ENCODE measurements around the gene SHISA9.

The SHISA9 gene

GRCh38 chr16:13036600-13036999 lies 135.2 kb downstream of the SHISA9 start:
- no peak for DNase-seq

- no peak for DNase-seq
Measured at GRCh38 chr16:13038591-13038990, 137.2 kb downstream of the SHISA9 start.

- DNase-seq = no peak
Measured at GRCh38 chr16:13039526-13039925, 138.1 kb downstream of the SHISA9 start.

- no peak for DNase-seq
Measured at GRCh38 chr16:13041180-13041579, 139.8 kb downstream of the SHISA9 start.

GRCh38 chr16:13041646-13042290 lies 140.4 kb downstream of the SHISA9 start:
- no peak for DNase-seq

- DNase-seq = no peak
Measured at GRCh38 chr16:13042291-13042685, 140.9 kb downstream of the SHISA9 start.

GRCh38 chr16:13046061-13046821 lies 144.8 kb downstream of the SHISA9 start:
- DNase-seq = no peak

- DNase-seq = no peak
Measured at GRCh38 chr16:13047276-13047675, 145.9 kb downstream of the SHISA9 start.

GRCh38 chr16:13049688-13050087 lies 148.3 kb downstream of the SHISA9 start:
- DNase-seq = no peak

- DNase-seq = no peak
Measured at GRCh38 chr16:13052431-13052830, 151.0 kb downstream of the SHISA9 start.

- no peak for DNase-seq
Measured at GRCh38 chr16:13055480-13055879, 154.1 kb downstream of the SHISA9 start.

- DNase-seq = no peak
Measured at GRCh38 chr16:13056607-13057006, 155.2 kb downstream of the SHISA9 start.

GRCh38 chr16:13060932-13061331 lies 159.5 kb downstream of the SHISA9 start:
- no peak for DNase-seq

GRCh38 chr16:13061691-13062090 lies 160.3 kb downstream of the SHISA9 start:
- no peak for DNase-seq

GRCh38 chr16:13062219-13062618 lies 160.8 kb downstream of the SHISA9 start:
- DNase-seq = no peak

GRCh38 chr16:13063457-13063856 lies 162.1 kb downstream of the SHISA9 start:
- DNase-seq = no peak

GRCh38 chr16:13064821-13065220 lies 163.4 kb downstream of the SHISA9 start:
- DNase-seq = no peak

GRCh38 chr16:13067648-13068047 lies 166.2 kb downstream of the SHISA9 start:
- DNase-seq = no peak

- DNase-seq = no peak
Measured at GRCh38 chr16:13068912-13069583, 167.7 kb downstream of the SHISA9 start.

GRCh38 chr16:13070268-13070667 lies 168.9 kb downstream of the SHISA9 start:
- DNase-seq = no peak

- no peak for DNase-seq
Measured at GRCh38 chr16:13076878-13077277, 175.5 kb downstream of the SHISA9 start.

- DNase-seq = no peak
Measured at GRCh38 chr16:13077816-13078215, 176.4 kb downstream of the SHISA9 start.

- no peak for DNase-seq
Measured at GRCh38 chr16:13080531-13080930, 179.1 kb downstream of the SHISA9 start.

GRCh38 chr16:13081825-13082331 lies 180.5 kb downstream of the SHISA9 start:
- no peak for DNase-seq
